GM20000 (cell line): Measurements from ENCODE around the gene AKNA.
A peak's percentile ranks its signal among the peaks of the same experiment; 100 is the strongest.
"Not testable (repeated sequence)": the region's sequence is repeated elsewhere in the genome, so short reads cannot be mapped to it uniquely, and the experiment has no call there.

Experiments used
- DNase-seq: peaks from one replicate; pipeline ENCODE4 v3.0.0; 2012; ENCODE audit warnings: low spot score
- CTCF ChIP-seq: IDR thresholded peaks from 2 replicates; pipeline ENCODE4 v1.5.1; 2012; ENCODE audit warnings: mild to moderate bottlenecking, control low read depth; ENCODE audit errors: extremely low read depth, missing control alignments

The AKNA gene

GRCh38 chr9:114327749-114328148 lies 60.0 kb downstream of the AKNA start:
- DNase-seq, result no peak
- TF ChIP-seq CTCF, result no peak

DNA sequence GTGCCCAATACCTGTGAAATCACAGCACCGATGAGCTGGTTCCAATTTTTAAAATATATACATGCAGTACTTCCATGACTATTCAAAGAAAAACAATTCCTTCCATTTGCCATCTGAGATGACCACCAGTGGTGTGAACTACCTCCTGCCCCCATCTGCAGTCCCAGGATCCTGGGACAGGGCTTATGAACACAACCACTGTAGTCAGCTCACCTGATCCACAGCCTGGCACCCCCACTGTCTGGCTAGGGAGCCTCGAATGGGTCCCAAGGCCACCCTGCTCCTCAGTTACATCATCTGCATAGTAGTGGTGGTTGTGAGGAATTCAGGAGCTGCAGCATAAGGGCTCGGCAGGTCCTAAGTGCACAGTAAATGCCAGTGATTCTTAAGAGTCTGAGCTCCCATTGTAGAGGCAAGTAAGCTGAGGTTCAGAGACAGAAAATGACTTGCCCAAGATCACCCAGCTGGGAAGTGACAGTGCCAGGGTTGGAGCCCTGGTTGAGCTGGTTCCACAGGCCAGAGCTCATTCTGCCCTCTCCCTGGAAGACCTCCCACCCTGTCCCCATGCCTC lies 62.0 kb downstream of the AKNA start:
- not testable (repeated sequence) for DNase-seq

DNA sequence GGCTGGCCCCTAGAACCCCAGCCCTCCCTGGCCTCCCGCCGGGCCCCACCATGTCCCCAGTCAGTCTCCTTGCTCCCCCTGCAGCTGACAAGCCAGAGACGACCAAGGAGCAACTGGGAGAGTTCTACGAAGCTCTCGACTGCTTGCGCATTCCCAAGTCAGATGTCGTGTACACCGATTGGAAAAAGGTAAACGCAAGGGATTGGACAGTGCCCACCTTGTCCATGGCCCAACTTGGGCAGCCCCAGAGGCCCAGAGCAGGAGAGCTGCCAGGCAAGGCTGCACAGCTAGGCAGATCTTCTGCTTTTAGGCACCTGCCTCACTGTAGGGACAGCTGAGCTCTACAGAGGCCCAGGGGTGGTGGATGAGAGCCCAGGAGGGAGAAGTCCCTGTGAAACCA lies 62.8 kb downstream of the AKNA start:
- not testable (repeated sequence) for DNase-seq

GRCh38 chr9:114324492-114324891 lies 63.3 kb downstream of the AKNA start:
- no peak for TF ChIP-seq CTCF

DNA sequence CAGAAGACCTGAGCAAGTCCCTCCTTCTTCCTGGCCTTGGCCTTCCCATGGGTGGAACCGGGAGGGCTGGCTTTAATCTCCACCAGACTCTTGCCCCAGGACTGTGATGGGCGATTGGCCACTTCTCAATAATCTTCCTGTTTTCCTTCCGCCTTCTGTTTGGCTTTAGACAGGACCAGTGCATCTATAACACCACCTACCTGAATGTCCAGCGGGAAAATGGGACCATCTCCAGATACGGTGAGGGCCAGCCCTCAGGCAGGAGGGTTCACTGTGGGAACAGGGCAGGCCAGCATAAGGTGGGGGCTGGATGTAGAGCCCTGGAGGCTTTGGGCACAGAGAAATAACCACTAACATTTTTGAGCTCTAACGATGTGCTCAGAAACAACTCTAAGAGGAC lies 63.9 kb downstream of the AKNA start:
- DNase-seq, result not testable (repeated sequence)

More at GRCh38 chr9:114324492-114324891, 63.3 kb downstream of the AKNA start:
- DNase-seq, result peak; percentile 47

DNA sequence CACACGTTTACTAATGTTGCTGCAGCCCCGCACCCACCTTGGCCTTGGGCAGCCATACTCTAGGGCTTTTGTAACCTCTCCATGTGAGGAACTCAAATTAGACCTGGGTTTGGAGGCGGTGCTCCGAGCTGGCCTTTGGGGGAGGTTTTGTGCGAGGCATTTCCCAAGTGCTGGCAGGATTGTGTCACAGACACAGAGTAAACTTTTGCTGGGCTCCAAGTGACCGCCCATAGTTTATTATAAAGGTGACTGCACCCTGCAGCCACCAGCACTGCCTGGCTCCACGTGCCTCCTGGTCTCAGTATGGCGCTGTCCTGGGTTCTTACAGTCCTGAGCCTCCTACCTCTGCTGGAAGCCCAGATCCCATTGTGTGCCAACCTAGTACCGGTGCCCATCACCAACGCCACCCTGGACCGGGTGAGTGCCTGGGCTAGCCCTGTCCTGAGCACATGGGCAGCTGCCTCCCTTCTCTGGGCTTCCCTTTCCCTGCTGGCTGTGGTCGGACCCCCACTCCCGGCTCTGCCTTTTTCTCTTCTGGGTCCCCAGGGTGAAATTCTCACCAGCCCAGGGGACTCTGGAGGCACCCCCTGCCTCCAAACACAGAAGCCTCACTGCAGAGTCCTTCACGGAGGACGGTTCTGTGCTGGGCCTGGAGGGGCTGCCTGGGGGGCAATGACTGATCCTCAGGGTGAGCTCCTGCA lies 64.8 kb downstream of the AKNA start, which contains the start of gene ORM1:
Gene ORM1, plus strand, starts transcription at position 268 of the 701 bp plus-strand sequence. Its CDS starts 36 bp downstream, at position 304.
- not testable (repeated sequence) for DNase-seq

DNA sequence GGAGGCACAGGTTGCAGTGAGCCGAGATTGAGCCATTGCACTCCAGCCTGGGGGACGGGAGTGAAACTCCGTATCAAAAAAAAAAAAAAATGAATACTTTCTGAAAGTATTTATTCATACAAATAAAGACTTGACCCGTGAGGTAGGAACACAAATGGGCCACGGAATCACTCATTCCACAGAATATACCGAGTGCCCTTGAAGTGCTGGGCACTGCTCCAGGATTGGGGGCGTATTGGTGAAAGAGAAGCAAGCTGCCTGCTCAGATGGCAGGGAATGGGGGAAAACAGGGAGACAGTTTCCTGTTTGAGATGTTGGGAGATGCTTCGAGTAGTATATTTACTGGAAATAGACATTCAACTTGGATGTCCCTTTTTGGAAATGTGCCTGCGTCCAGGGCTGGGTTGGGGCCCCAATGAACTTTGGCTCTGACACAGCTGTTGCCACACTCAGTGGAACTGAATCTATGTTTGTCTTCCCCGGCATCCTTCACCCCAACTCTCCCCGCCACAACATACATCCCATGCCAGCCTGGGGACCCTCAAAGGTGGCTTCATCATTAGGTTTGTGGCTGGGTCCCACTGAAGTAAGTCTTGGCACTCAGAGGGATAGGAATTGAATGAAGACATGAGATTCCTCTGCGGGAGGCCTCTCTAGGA lies 65.5 kb downstream of the AKNA start:
- not testable (repeated sequence) for DNase-seq

DNA sequence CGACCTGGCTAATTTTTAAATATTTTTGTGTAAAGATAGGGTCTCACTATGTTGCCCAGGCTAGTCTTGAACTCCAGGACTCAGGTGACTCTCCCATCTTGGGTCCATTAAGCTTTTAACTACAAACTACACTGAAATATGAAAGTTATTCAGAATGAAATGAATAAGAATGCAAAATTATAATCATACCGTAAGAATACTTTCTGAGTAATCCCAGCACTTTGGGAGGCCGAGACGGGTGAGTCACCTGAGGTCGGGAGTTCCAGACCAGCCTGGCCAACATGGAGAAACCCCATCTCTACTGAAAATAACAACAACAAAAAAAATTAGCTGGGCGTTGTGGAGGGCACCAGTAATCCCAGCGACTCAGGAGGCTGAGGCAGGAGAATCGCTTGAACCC lies 66.0 kb downstream of the AKNA start:
- DNase-seq, result no peak
- no peak for TF ChIP-seq CTCF

DNA sequence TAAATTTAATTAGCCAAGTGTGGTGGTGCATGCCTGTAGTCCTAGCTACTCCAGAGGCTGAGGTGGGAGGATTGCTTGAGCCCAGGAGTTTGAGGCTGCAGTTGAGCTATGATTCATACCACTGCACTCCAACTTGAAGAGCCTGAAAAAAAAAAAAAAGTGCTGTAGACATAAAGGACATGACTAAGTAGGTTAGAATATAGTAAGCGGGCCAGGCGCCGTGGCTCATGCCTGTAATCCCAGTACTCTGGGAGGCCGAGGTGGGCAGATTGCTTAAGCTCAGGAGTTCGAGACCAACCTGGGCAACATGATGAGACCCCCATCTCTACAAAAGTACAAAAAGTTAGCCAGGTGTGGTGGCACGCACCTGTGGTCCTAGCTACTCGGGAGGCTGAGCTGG lies 67.1 kb downstream of the AKNA start:
- DNase-seq, result not testable (repeated sequence)

- DNase-seq, result no peak
- TF ChIP-seq CTCF, result no peak
These were observed 68.6 kb downstream of the AKNA start for GRCh38 chr9:114319147-114319546.
